ENCODE measurements around the gene CMYA5.
"Not testable (repeated sequence)": the region's sequence is repeated elsewhere in the genome, so short reads cannot be mapped to it uniquely, and the experiment has no call there.

The CMYA5 gene

DNA sequence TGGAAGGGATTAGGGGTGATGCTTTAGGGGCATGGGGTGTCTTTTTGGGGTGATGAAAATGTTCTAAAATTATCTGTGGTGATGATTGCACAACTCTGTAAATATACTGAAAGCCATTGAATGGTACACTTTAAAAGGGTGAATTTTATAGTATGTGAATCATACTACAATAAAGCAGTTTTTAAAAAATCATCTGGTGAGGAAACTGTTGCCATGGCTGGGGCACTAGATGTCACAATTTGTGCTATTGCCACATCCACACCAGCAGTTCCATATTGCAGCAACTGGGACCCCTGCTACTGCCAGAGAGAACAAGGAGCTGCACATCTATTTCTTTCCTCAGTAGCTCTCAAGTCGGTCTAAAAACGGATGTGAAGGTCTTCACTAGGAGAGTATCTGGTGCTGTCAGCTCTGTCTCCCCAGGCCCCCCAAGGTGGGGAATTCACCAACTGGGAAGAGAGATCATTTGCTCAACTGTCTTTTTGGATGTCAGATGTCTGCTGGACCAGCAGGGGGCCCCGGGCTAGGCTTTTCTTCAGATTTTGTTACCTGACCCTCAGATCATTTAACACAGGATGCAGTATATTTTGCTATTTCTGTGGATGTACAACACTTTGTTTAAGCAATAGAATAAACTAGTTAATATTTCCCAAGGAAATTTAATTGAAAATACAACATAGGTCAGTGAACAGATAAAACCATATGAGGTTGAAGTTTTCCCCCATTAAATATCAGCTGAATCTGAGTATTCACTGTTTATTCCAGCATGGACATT is 13.2 kb downstream of the CMYA5 start:
- peak; percentile 15 for DNase-seq (ENCODE audit: low read depth)

- DNase-seq (ENCODE audit: low read depth): no peak
Measured at GRCh38 chr5:79703381-79703645, 13.7 kb downstream of the CMYA5 start.

GRCh38 chr5:79704553-79704952 is 14.9 kb downstream of the CMYA5 start:
- no peak for DNase-seq (ENCODE audit: low read depth)

GRCh38 chr5:79705632-79706031 is 16.0 kb downstream of the CMYA5 start:
- DNase-seq (ENCODE audit: low read depth): no peak

DNA sequence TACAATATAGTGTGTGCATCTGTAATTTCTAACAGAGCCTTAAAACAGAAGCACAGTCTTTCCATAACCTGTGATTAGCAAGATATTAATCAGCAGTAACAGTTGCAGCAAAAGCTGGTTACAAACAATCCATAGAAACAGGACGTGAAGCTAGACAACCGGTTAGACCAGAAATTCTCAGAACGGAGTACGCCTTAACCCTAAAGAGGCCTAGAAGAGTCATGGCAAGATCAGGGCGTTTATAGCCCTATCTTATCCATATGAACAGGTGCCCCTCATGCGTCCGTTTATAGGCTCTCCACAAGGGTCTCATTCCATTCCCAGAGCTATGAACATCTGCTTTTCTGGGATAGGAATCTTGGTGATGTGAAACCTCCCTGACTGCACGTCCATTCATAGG is 16.7 kb downstream of the CMYA5 start:
- DNase-seq (ENCODE audit: low read depth): not testable (repeated sequence)

DNA sequence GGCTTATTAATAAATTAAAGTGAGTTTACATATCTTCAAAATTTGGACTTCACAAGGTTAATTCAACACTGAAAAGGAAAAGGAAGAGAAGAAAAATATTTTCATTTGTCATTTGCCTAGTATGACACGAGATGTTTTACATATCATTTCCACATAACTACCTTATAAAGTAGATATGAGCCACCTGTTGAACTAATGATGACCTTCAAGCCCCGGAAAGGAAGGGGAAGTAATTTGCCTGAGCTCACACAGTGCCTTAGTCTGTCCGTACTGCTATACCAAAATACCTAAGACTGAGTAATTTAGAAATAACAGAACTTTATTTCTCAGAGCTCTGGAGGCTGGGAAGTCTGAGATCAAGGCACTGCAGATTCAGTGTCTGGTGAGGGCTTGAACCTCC is 17.9 kb downstream of the CMYA5 start:
- DNase-seq (ENCODE audit: low read depth): no peak

GRCh38 chr5:79712741-79713140 is 23.1 kb downstream of the CMYA5 start:
- DNase-seq (ENCODE audit: low read depth): no peak

GRCh38 chr5:79713727-79714126 is 24.1 kb downstream of the CMYA5 start:
- no peak for DNase-seq (ENCODE audit: low read depth)

DNA sequence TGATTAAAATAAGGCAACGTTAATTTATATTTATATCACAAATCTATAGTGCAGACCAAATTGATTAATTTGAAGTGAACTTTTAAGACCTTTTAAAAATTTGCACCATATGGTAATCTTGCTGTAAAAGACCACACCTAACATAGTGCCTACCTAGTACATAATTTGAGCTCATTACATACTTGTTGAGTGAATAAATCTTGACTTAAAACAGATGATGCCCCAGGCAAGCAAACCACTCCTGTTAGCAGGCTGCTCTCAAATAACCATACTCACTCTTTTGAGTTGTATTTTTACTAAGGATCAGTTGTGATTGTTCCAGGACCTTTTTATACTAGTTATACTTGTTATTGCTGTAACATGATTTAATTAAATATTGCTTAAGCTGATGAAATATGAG is 27.2 kb downstream of the CMYA5 start:
- no peak for DNase-seq (ENCODE audit: low read depth)

- DNase-seq (ENCODE audit: low read depth): no peak
Measured at GRCh38 chr5:79720096-79720495, 30.5 kb downstream of the CMYA5 start.

GRCh38 chr5:79727451-79728355 is 38.1 kb downstream of the CMYA5 start:
- DNase-seq (ENCODE audit: low read depth): no peak

GRCh38 chr5:79728396-79728795 is 38.8 kb downstream of the CMYA5 start:
- no peak for DNase-seq (ENCODE audit: low read depth)

GRCh38 chr5:79729679-79730078 is 40.0 kb downstream of the CMYA5 start:
- no peak for DNase-seq (ENCODE audit: low read depth)

DNA sequence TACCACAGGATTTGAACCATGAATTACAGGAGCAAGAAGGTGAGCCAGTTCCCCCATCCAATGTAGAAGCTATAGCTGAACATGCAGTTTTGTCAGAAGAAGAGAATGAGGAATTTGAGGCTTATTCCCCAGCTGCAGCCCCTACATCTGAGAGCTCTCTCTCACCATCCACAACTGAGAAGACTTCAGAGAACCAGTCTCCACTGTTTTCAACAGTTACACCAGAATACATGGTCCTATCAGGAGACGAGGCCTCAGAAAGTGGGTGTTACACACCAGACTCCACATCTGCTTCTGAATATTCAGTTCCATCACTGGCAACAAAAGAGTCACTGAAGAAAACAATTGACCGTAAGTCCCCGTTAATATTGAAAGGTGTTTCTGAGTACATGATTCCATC is 40.9 kb downstream of the CMYA5 start:
- no peak for DNase-seq (ENCODE audit: low read depth)

- no peak for DNase-seq (ENCODE audit: low read depth)
Measured at GRCh38 chr5:79731775-79732174, 42.1 kb downstream of the CMYA5 start.

GRCh38 chr5:79736528-79737514 is 47.2 kb downstream of the CMYA5 start:
- DNase-seq (ENCODE audit: low read depth): no peak

- no peak for DNase-seq (ENCODE audit: low read depth)
Measured at GRCh38 chr5:79738349-79738748, 48.7 kb downstream of the CMYA5 start.

DNA sequence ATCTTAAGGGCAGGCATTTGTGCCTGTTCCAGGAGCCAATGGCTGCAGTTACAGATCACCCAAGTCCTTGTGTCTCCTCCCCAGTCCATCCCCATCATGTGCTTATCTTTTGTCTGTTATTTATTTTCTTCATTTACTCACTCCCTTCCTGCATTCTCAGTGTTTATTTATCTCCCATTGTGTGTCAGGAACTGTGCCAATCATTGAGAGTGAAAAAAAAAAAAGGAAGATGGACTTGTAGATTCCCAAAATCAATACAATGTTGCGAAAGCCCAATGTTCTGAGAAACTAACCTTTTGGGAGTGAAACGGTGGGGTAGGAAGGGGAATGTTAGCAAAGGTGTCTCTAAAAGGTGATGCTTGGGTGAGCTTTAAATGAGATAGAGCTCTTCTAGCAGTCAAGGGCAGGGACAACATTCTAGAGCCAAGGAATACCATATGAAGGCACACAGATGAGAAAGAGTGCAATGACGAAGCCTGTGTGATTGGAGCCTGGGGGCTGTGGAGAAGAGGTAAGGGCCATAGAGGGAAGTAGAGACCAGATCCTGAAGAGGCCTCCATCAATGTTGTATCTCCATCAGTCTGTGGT is 53.0 kb downstream of the CMYA5 start:
- no peak for DNase-seq (ENCODE audit: low read depth)

GRCh38 chr5:79743846-79744605 is 54.4 kb downstream of the CMYA5 start:
- DNase-seq (ENCODE audit: low read depth): no peak

DNA sequence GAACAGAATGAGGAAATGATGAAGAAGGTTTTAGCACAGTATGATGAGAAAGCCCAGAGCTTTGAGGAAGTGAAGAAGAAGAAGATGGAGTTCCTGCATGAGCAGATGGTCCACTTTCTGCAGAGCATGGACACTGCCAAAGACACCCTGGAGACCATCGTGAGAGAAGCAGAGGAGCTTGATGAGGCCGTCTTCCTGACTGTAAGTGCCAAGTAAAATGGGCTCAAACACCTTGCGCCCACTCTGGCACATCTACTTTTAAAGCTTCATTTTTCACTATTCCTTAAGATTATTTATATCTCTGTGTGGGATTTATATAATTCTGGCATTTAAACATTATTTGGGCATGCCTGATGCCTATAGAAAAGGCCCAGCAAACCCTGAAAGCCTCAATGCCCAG is 55.6 kb downstream of the CMYA5 start:
- no peak for DNase-seq (ENCODE audit: low read depth)
